Hepatocyte (in vitro differentiated cells): ENCODE measurements around the gene HOXD4.

ENCODE experiments used
- EZH2 ChIP-seq: fragments of 200-600 bp; sonication (generic); IDR thresholded peaks from 2 replicates; pipeline ENCODE4 v1.6.1; 2016; ENCODE audit warnings: antibody characterized with exemption, mild to moderate bottlenecking, borderline replicate concordance
- EZH2phosphoT487 ChIP-seq: fragments of 200-600 bp; sonication (generic); IDR thresholded peaks from one replicate; pipeline ENCODE4 v1.6.1; 2018; ENCODE audit warnings: antibody characterized with exemption, mild to moderate bottlenecking, low read depth, moderate library complexity; ENCODE audit not compliant: unreplicated experiment, severe bottlenecking
- TF ChIP-seq, protein P1 (sequence below): fragments of 200-600 bp; sonication (generic); IDR thresholded peaks from 2 replicates; pipeline ENCODE4 v1.5.1; 2016; ENCODE audit warnings: antibody characterized with exemption, mild to moderate bottlenecking; ENCODE audit not compliant: poor library complexity

DNA sequence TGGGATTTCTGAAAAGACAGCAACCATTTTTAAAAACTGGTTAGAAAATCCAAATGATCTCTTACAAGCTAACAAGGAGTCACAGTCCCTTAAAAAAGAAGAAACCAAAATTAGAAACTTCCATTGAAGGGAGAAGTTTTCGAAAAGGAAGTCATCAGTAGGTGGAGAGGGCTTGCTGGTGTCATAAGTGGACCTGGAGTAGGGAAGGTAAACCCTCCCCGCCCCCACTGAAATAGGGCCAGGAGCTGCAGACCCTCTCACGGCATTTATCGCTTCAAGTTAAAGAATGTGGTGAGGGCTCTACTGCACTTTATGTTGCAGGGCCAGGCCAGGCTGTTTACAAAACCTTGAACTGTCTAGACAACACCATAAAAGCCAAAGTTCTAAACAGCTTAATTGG lies 41.4 kb upstream of the HOXD4 start:
- no peak for TF ChIP-seq EZH2phosphoT487
- TF ChIP-seq EZH2 = no peak
- TF ChIP-seq, protein P1, sequence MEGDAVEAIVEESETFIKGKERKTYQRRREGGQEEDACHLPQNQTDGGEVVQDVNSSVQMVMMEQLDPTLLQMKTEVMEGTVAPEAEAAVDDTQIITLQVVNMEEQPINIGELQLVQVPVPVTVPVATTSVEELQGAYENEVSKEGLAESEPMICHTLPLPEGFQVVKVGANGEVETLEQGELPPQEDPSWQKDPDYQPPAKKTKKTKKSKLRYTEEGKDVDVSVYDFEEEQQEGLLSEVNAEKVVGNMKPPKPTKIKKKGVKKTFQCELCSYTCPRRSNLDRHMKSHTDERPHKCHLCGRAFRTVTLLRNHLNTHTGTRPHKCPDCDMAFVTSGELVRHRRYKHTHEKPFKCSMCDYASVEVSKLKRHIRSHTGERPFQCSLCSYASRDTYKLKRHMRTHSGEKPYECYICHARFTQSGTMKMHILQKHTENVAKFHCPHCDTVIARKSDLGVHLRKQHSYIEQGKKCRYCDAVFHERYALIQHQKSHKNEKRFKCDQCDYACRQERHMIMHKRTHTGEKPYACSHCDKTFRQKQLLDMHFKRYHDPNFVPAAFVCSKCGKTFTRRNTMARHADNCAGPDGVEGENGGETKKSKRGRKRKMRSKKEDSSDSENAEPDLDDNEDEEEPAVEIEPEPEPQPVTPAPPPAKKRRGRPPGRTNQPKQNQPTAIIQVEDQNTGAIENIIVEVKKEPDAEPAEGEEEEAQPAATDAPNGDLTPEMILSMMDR = no peak
